Neural cell (in vitro differentiated cells): Measurements from ENCODE around the gene CDK5R1. TPM values are rescaled to one million over a fixed set of nuclear protein-coding genes. Genes with fewer than 3 reads are reported as not detected.

ENCODE experiments used
- H2AFZ ChIP-seq: fragments of 200-600, 300-800 bp; sonication (generic), shearing (Covaris generic); 2 replicates; pipeline ENCODE4 v1.6.0; 2014; ENCODE audit warnings: low read depth, mild to moderate bottlenecking, antibody characterized with exemption, low read length, moderate library complexity
- H3F3A ChIP-seq: fragments of 200-600 bp; shearing (Covaris generic); 2 replicates; pipeline ENCODE4 v1.6.1; 2016; ENCODE audit warnings: mild to moderate bottlenecking, moderate library complexity, mixed read lengths, antibody characterized with exemption, low read length; ENCODE audit not compliant: insufficient read depth, poor library complexity, severe bottlenecking
- H3K27ac ChIP-seq: fragments of 200-600, 300-800 bp; sonication (generic), shearing (Covaris generic); 2 replicates; pipeline ENCODE4 v1.5.1; 2014; ENCODE audit warnings: mild to moderate bottlenecking, low read length, moderate library complexity
- H3K27me3 ChIP-seq: fragments of 300-800, 200-600 bp; sonication (generic), shearing (Covaris generic); 2 replicates; pipeline ENCODE4 v1.6.0; 2014; ENCODE audit warnings: mild to moderate bottlenecking, low read depth, low read length, moderate library complexity; ENCODE audit not compliant: insufficient read depth
- H3K36me3 ChIP-seq: fragments of 300-800, 200-600 bp; sonication (generic), shearing (Covaris generic); 2 replicates; pipeline ENCODE4 v1.5.1; 2014; ENCODE audit warnings: mild to moderate bottlenecking, antibody characterized with exemption, low read length, moderate library complexity; ENCODE audit not compliant: insufficient read depth
- H3K4me2 ChIP-seq: fragments of 300-800, 200-600 bp; sonication (generic), shearing (Covaris generic); 2 replicates; pipeline ENCODE4 v1.6.0; 2014; ENCODE audit warnings: mild to moderate bottlenecking, low read length
- H3K4me3 ChIP-seq: fragments of 300-800, 200-600 bp; sonication (generic), shearing (Covaris generic); 2 replicates; pipeline ENCODE4 v1.5.1; 2014; ENCODE audit warnings: mild to moderate bottlenecking, low read length, moderate library complexity
- H3K79me2 ChIP-seq: fragments of 200-600 bp; shearing (Covaris generic); replicated peaks from 2 replicates; pipeline ENCODE4 v1.6.0; 2014; ENCODE audit warnings: mild to moderate bottlenecking, low read length, moderate library complexity; ENCODE audit not compliant: insufficient read depth
- H3K9ac ChIP-seq: fragments of 300-800, 200-600 bp; sonication (generic), shearing (Covaris generic); 2 replicates; pipeline ENCODE4 v1.6.1; 2016; ENCODE audit warnings: mild to moderate bottlenecking, low read length, mixed read lengths
- H3K9me2 ChIP-seq: fragments of 200-600 bp; shearing (Covaris generic); 2 replicates; pipeline ENCODE4 v1.6.1; 2016; ENCODE audit warnings: mild to moderate bottlenecking, low read length, mixed read lengths; ENCODE audit not compliant: insufficient read depth
- H3K9me3 ChIP-seq: fragments of 200-600, 300-800 bp; sonication (generic), shearing (Covaris generic); 2 replicates; pipeline ENCODE4 v1.6.1; 2016; ENCODE audit warnings: mild to moderate bottlenecking, mixed run types, low read length, moderate library complexity, mixed read lengths
- H4K20me1 ChIP-seq: fragments of 200-600 bp; shearing (Covaris generic); 2 replicates; pipeline ENCODE4 v1.6.1; 2016; ENCODE audit warnings: mild to moderate bottlenecking, mixed run types; ENCODE audit not compliant: insufficient read depth
- CTCF ChIP-seq: fragments of 450-650 bp; IDR thresholded peaks from 2 replicates; pipeline ENCODE4 v1.5.1; 2014; ENCODE audit warnings: antibody characterized with exemption, mild to moderate bottlenecking, moderate library complexity; ENCODE audit not compliant: poor library complexity, severe bottlenecking
- EP300 ChIP-seq: fragments of 450-650 bp; conservative IDR thresholded peaks from 2 replicates; pipeline ENCODE4 v1.6.1; 2014; ENCODE audit warnings: antibody characterized with exemption, mild to moderate bottlenecking, moderate library complexity; ENCODE audit not compliant: poor library complexity, severe bottlenecking
- EZH2 ChIP-seq: fragments of 200-600, 300-800 bp; shearing (Covaris generic), sonication (generic); IDR thresholded peaks from 2 replicates; pipeline ENCODE4 v1.6.1; 2014; ENCODE audit warnings: antibody characterized with exemption, low read length, borderline replicate concordance, mild to moderate bottlenecking; ENCODE audit not compliant: insufficient read depth, poor library complexity, severe bottlenecking
- MXI1 ChIP-seq: fragments of 450-650 bp; conservative IDR thresholded peaks from 2 replicates; pipeline ENCODE4 v1.6.1; 2014; ENCODE audit warnings: antibody characterized with exemption, mild to moderate bottlenecking; ENCODE audit not compliant: poor library complexity, severe bottlenecking
- POLR2AphosphoS5 ChIP-seq: IDR thresholded peaks from 2 replicates; pipeline ENCODE4 v1.6.1; 2012
- RAD21 ChIP-seq: fragments of 450-650 bp; conservative IDR thresholded peaks from 2 replicates; pipeline ENCODE4 v1.6.1; 2014; ENCODE audit warnings: antibody characterized with exemption, mild to moderate bottlenecking, moderate library complexity
- REST ChIP-seq: IDR thresholded peaks from 2 replicates; pipeline ENCODE4 v1.6.1; 2012; ENCODE audit warnings: borderline replicate concordance
- SMC3 ChIP-seq: fragments of 450-650 bp; conservative IDR thresholded peaks from 2 replicates; pipeline ENCODE4 v1.6.1; 2014; ENCODE audit warnings: antibody characterized with exemption, mild to moderate bottlenecking, moderate library complexity; ENCODE audit not compliant: poor library complexity
- TAF1 ChIP-seq: IDR thresholded peaks from 2 replicates; pipeline ENCODE4 v1.6.1; 2012; ENCODE audit warnings: low read depth
- polyA plus RNA-seq: library from polyadenylated mRNA; depleted of rRNA; stranded (reverse); fragments of >200 nt; gene quantifications from 2 replicates; pipeline ENCODE4 v1.2.3, GENCODE V29; 2014

Gene CDK5R1
- polyA plus RNA-seq, 1 donor from 2014 or later, result 199 TPM

- no peaks in the 10 kb centered on the region for H3K9me3 ChIP-seq
- peaks cover 10% of the 10 kb centered on the region for H3K36me3 ChIP-seq
- H3K79me2 ChIP-seq, result peaks cover 54% of the 10 kb centered on the region
- H4K20me1 ChIP-seq, result no peaks in the 10 kb centered on the region
- peak overlapping the region; percentile 81 for H3K4me2 ChIP-seq
- H3K27ac ChIP-seq, result no peak overlapping the region
- peak overlapping the region; percentile 98 for H3K4me3 ChIP-seq
- H2AFZ ChIP-seq, result no peak overlapping the region
- H3K27me3 ChIP-seq, result no peaks in the 10 kb centered on the region
- TF ChIP-seq EZH2, result no peak
- no peak for TF ChIP-seq RAD21
- no peak for TF ChIP-seq EP300
- no peak for TF ChIP-seq SMC3
- no peak for TF ChIP-seq TAF1
- TF ChIP-seq POLR2AphosphoS5, result no peak
- TF ChIP-seq MXI1, result no peak
- TF ChIP-seq CTCF, result no peak
- no peak for TF ChIP-seq REST
- H3K9ac ChIP-seq, result peak overlapping the region; percentile 88
- H3K9me2 ChIP-seq, result no peaks in the 10 kb centered on the region
- no peaks in the 10 kb centered on the region for H3F3A ChIP-seq
Measured at GRCh38 chr17:32445497-32445896, 41.3 kb upstream of the CDK5R1 start.

GRCh38 chr17:32445971-32446370 lies 40.8 kb upstream of the CDK5R1 start:
- Histone ChIP-seq H3K9me2 (no peaks in the 10 kb centered on the region), H3K4me2 (peak overlapping the region; percentile 81), H3K4me3 (peak overlapping the region; percentile 98), H3K9me3 (no peaks in the 10 kb centered on the region), H3K27me3 (no peaks in the 10 kb centered on the region), H3F3A (no peaks in the 10 kb centered on the region), H2AFZ (no peak overlapping the region), H3K79me2 (peaks cover 54% of the 10 kb centered on the region), H3K9ac (no peak overlapping the region), H3K27ac (no peak overlapping the region), H4K20me1 (no peaks in the 10 kb centered on the region), H3K36me3 (peaks cover 13% of the 10 kb centered on the region)
- TF ChIP-seq POLR2AphosphoS5 (no peak), MXI1 (no peak), RAD21 (no peak), TAF1 (no peak), EZH2 (no peak), SMC3 (no peak)
